Measurements from ENCODE around the gene CCDC167. TPM values are rescaled to one million over a fixed set of nuclear protein-coding genes. Genes with fewer than 3 reads are reported as not detected.

CCDC167 gene
- total RNA-seq, 1 experiment from 2014 or later = 32.3 TPM

- ChIA-PET CTCF (no interaction called here), POLR2A (no interaction called here)
- TF ChIP-seq CTCF (IDR thresholded peaks at IDR 0.05; ENCODE audit: insufficient read depth in 1 of 2, low read depth in 1 of 2, low read length in 1 of 2, severe bottlenecking in 1 of 2, unreplicated experiment in 1 of 2) = no peak
- Mint-ChIP-seq H3K4me3 (ENCODE audit: unreplicated experiment) (no peak overlapping the region), H3K27ac (ENCODE audit: unreplicated experiment) (no peak overlapping the region), H3K36me3 (ENCODE audit: insufficient read depth, unreplicated experiment) (peaks cover 8% of the 10 kb centered on the region), H3K4me1 (ENCODE audit: low read depth, unreplicated experiment) (no peaks in the 10 kb centered on the region), H3K9me3 (ENCODE audit: unreplicated experiment) (no peaks in the 10 kb centered on the region), H3K27me3 (ENCODE audit: insufficient read depth, unreplicated experiment) (no peaks in the 10 kb centered on the region)
- Histone ChIP-seq H3K4me3 (ENCODE audit: low read depth, low read length) (no peak overlapping the region), H3K9me3 (no peaks in the 10 kb centered on the region), H3K27me3 (replicated peaks; ENCODE audit: control insufficient read depth, insufficient read depth, low read length) (no peaks in the 10 kb centered on the region), H3K4me1 (no peaks in the 10 kb centered on the region), H3K36me3 (ENCODE audit: control insufficient read depth, insufficient read depth, low read length) (no peaks in the 10 kb centered on the region; the same call in 1 of the 2 replicates)
- intact Hi-C loops (cut with micrococcal nuclease; ENCODE audit: unreplicated experiment) = no loop called here
- DNase-seq = no peak
- BruUV-seq (replicated peaks) = no TSS peak
Observed at GRCh38 chr6:37492991-37493660, 6.6 kb downstream of the CCDC167 start.

GRCh38 chr6:37492236-37492972 is 7.3 kb downstream of the CCDC167 start:
- no peaks in the 10 kb centered on the region for H3K9me3 ChIP-seq
- intact Hi-C loops (cut with micrococcal nuclease; ENCODE audit: unreplicated experiment) = no loop called here
- Mint-ChIP-seq H3K9me3 (ENCODE audit: unreplicated experiment) (no peaks in the 10 kb centered on the region), H3K27ac (ENCODE audit: unreplicated experiment) (no peak overlapping the region), H3K27me3 (ENCODE audit: insufficient read depth, unreplicated experiment) (no peaks in the 10 kb centered on the region), H3K4me1 (ENCODE audit: low read depth, unreplicated experiment) (no peaks in the 10 kb centered on the region), H3K36me3 (ENCODE audit: insufficient read depth, unreplicated experiment) (peaks cover 8% of the 10 kb centered on the region), H3K4me3 (ENCODE audit: unreplicated experiment) (no peak overlapping the region)
- CTCF ChIA-PET = interaction anchor here (0.6 kb wide), 1 partner anchor 212 kb away, joined by 3 read pairs; no protein-coding TSS in a partner anchor
- no peak for TF ChIP-seq CTCF (IDR thresholded peaks at IDR 0.05; ENCODE audit: insufficient read depth in 1 of 2, low read depth in 1 of 2, low read length in 1 of 2, severe bottlenecking in 1 of 2, unreplicated experiment in 1 of 2)
- no peaks in the 10 kb centered on the region for H3K4me1 ChIP-seq
- H3K4me3 ChIP-seq (ENCODE audit: low read depth, low read length) = no peak overlapping the region
- no peak for DNase-seq
- no peaks in the 10 kb centered on the region; the same call in 1 of the 2 replicates for H3K36me3 ChIP-seq (ENCODE audit: control insufficient read depth, insufficient read depth, low read length)
- no peaks in the 10 kb centered on the region for H3K27me3 ChIP-seq (replicated peaks; ENCODE audit: control insufficient read depth, insufficient read depth, low read length)
- POLR2A ChIA-PET = no interaction called here
- no TSS peak for BruUV-seq (replicated peaks)

GRCh38 chr6:37491830-37492208 is 7.9 kb downstream of the CCDC167 start:
- DNase-seq = no peak
- intact Hi-C loops (cut with micrococcal nuclease; ENCODE audit: unreplicated experiment) = no loop called here
- H3K9me3 ChIP-seq = no peaks in the 10 kb centered on the region
- no peaks in the 10 kb centered on the region for H3K4me1 ChIP-seq
- no peak overlapping the region for H3K4me3 Mint-ChIP-seq (ENCODE audit: unreplicated experiment)
- H3K9me3 Mint-ChIP-seq (ENCODE audit: unreplicated experiment) = no peaks in the 10 kb centered on the region
- no peak overlapping the region for H3K27ac Mint-ChIP-seq (ENCODE audit: unreplicated experiment)
- POLR2A ChIA-PET = no interaction called here
- CTCF ChIA-PET = interaction anchor here (0.6 kb wide), 1 partner anchor 212 kb away, joined by 3 read pairs; no protein-coding TSS in a partner anchor
- H3K4me1 Mint-ChIP-seq (ENCODE audit: low read depth, unreplicated experiment) = no peaks in the 10 kb centered on the region
- H3K36me3 Mint-ChIP-seq (ENCODE audit: insufficient read depth, unreplicated experiment) = peaks cover 8% of the 10 kb centered on the region
- TF ChIP-seq CTCF (IDR thresholded peaks at IDR 0.05; ENCODE audit: insufficient read depth in 1 of 2, low read depth in 1 of 2, low read length in 1 of 2, severe bottlenecking in 1 of 2, unreplicated experiment in 1 of 2) = no peak
- no peak overlapping the region for H3K4me3 ChIP-seq (ENCODE audit: low read depth, low read length)
- no peaks in the 10 kb centered on the region for H3K27me3 Mint-ChIP-seq (ENCODE audit: insufficient read depth, unreplicated experiment)
- H3K27me3 ChIP-seq (replicated peaks; ENCODE audit: control insufficient read depth, insufficient read depth, low read length) = no peaks in the 10 kb centered on the region
- no peaks in the 10 kb centered on the region; the same call in 1 of the 2 replicates for H3K36me3 ChIP-seq (ENCODE audit: control insufficient read depth, insufficient read depth, low read length)
- no TSS peak for BruUV-seq (replicated peaks)

All from Caco-2 (cell line).